ENCODE measurements around the gene ST6GAL1. TPM values are rescaled to one million over a fixed set of nuclear protein-coding genes. Genes with fewer than 3 reads are reported as not detected.
A peak's percentile ranks its signal among the peaks of the same experiment; 100 is the strongest.

The ST6GAL1 gene
- total and polyA plus RNA-seq, 2 of the 4 experiments (the other 2 are of a cell fraction), result 1.4 to 2.9 TPM

GRCh38 chr3:186965141-186965879 lies 35.0 kb downstream of the ST6GAL1 start:
- ChIA-PET CTCF (no interaction called here), POLR2A (ENCODE audit: unreplicated experiment) (no interaction called here)
- no peaks in the 10 kb centered on the region for H4K20me1 ChIP-seq (ENCODE audit: insufficient read depth, low read length)
- H4K8ac ChIP-seq (ENCODE audit: low read depth in 2 of 2, low read length in 2 of 2), result no peak overlapping the region
- peak overlapping the region; percentile 35 for H2AK9ac ChIP-seq (replicated peaks; ENCODE audit: low read depth, low read length, poor library complexity)
- peak; percentile 24 for DNase-seq
- no peak overlapping the region for H3K23ac ChIP-seq (ENCODE audit: low read depth, low read length)
- H3K4me1 ChIP-seq (ENCODE audit: control insufficient read depth, insufficient read depth, low read length), result peaks cover 2% of the 10 kb centered on the region; the same call in 1 of the 2 replicates
- H3K14ac ChIP-seq (replicated peaks; ENCODE audit: low read depth, low read length), result no peak overlapping the region
- no TSS peak for BruUV-seq (replicated peaks)
- H3K27me3 ChIP-seq (ENCODE audit: control insufficient read depth, insufficient read depth, low read length), result no peaks in the 10 kb centered on the region; the same call in 1 of the 2 replicates
- no peak overlapping the region for H2AFZ ChIP-seq (replicated peaks; ENCODE audit: low read length, poor library complexity)
- H4K5ac ChIP-seq (ENCODE audit: low read depth, low read length), result no peak overlapping the region
- no peak overlapping the region for H3K4me3 ChIP-seq (ENCODE audit: insufficient read depth, low read depth, low read length)
- WGBS, 2 experiments (ENCODE audit: extremely low coverage in 2 of 2, insufficient read length in 1 of 2), result no CpG with 5 or more reads among the region's 10 CpGs
- H3K9me1 ChIP-seq (ENCODE audit: insufficient read depth, low read length), result no peaks in the 10 kb centered on the region
- no peak overlapping the region for H2BK20ac ChIP-seq (ENCODE audit: low read depth, low read length)
- no peak overlapping the region for H2AK5ac ChIP-seq (ENCODE audit: low read depth, low read length)
- intact Hi-C loops (cut with micrococcal nuclease), result no loop called here
- ATAC-seq (ENCODE audit: low read depth), result no peak
- H3K4me2 ChIP-seq (ENCODE audit: low read depth, low read length), result no peak overlapping the region
- H3K4ac ChIP-seq (ENCODE audit: low read depth, low read length), result no peak overlapping the region
- dilution Hi-C loops (cut with HindIII; ENCODE audit: low sequenced_read_pairs, unreplicated experiment), result no loop called here
- no peak overlapping the region for H4K91ac ChIP-seq (ENCODE audit: insufficient read depth, low read depth, low read length)
- no peak overlapping the region for H2BK120ac ChIP-seq (ENCODE audit: low read depth, low read length)
- H3K18ac ChIP-seq (ENCODE audit: low read depth, low read length), result no peak overlapping the region
- H2BK5ac ChIP-seq (ENCODE audit: low read depth, low read length, poor library complexity, severe bottlenecking), result no peak overlapping the region
- in situ Hi-C loops (cut with MboI; ENCODE audit: low sequenced_read_pairs), result no loop called here
- H3K79me1 ChIP-seq (ENCODE audit: low read depth in 1 of 2, low read length in 2 of 2), result no peaks in the 10 kb centered on the region
- no peaks in the 10 kb centered on the region for H3K36me3 ChIP-seq (ENCODE audit: control insufficient read depth, insufficient read depth, low read length)
- H3K56ac ChIP-seq (ENCODE audit: extremely low read depth, insufficient read depth, low read length), result no peak overlapping the region
- H2BK15ac ChIP-seq (ENCODE audit: low read depth, low read length), result no peak overlapping the region
- TF ChIP-seq, protein P1, sequence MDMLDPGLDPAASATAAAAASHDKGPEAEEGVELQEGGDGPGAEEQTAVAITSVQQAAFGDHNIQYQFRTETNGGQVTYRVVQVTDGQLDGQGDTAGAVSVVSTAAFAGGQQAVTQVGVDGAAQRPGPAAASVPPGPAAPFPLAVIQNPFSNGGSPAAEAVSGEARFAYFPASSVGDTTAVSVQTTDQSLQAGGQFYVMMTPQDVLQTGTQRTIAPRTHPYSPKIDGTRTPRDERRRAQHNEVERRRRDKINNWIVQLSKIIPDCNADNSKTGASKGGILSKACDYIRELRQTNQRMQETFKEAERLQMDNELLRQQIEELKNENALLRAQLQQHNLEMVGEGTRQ (IDR thresholded peaks at IDR 0.05; ENCODE audit: low read depth, low read length), result no peak
- TF ChIP-seq NFE2L2 (IDR thresholded peaks at IDR 0.05; ENCODE audit: low read depth, low read length) (no peak), CTCF (conservative IDR thresholded peaks at IDR 0.05; ENCODE audit: low read depth, low read length) (no peak), RAD21 (IDR thresholded peaks at IDR 0.05; ENCODE audit: low read length) (no peak), MXI1 (IDR thresholded peaks at IDR 0.05; ENCODE audit: borderline replicate concordance, low read depth, low read length) (no peak), CEBPB (IDR thresholded peaks at IDR 0.05; ENCODE audit: low read depth, low read length) (no peak), MAZ (IDR thresholded peaks at IDR 0.05; ENCODE audit: borderline replicate concordance, low read depth, low read length) (no peak), BHLHE40 (IDR thresholded peaks at IDR 0.05; ENCODE audit: low read depth, low read length) (no peak), RCOR1 (IDR thresholded peaks at IDR 0.05; ENCODE audit: insufficient replicate concordance, low read length) (no peak)
- no peak overlapping the region for H3K27ac ChIP-seq (ENCODE audit: insufficient read depth, low read length)
- no peaks in the 10 kb centered on the region for H3K9me3 ChIP-seq (ENCODE audit: control insufficient read depth, insufficient read depth, low read length)
- no peak overlapping the region for H3K9ac ChIP-seq (ENCODE audit: low read depth, low read length)
